Measurements from ENCODE around the gene CD300LD. TPM values are rescaled to one million over a fixed set of nuclear protein-coding genes. Genes with fewer than 3 reads are reported as not detected.

CD300LD gene
- total and polyA plus RNA-seq, 12 donors, result not detected

GRCh38 chr17:74612046-74612445, 20.0 kb upstream of the CD300LD start:
- Histone ChIP-seq H3K27me3 (no peaks in the 10 kb centered on the region), H3K9me3 (replicated peaks in 1 of 3) (no peaks in the 10 kb centered on the region), H3K36me3 (replicated peaks in 1 of 2) (no peaks in the 10 kb centered on the region), H3K4me1 (replicated peaks in 1 of 2) (no peaks in the 10 kb centered on the region), H3K27ac (no peak overlapping the region), H3K4me3 (no peak overlapping the region)
- no peak for DNase-seq
- TF ChIP-seq CTCF (IDR thresholded peaks at IDR 0.05) (no peak), POLR2A (IDR thresholded peaks at IDR 0.05) (no peak)
- 78 to 86% (median 80%) methylated on average over 4 to 6 of the region's 6 CpGs for WGBS, 4 donors
- intact Hi-C loops (cut with DNase I), result no loop called here

- DNase-seq, result no peak
- Histone ChIP-seq H3K4me3 (no peak overlapping the region), H3K27me3 (no peaks in the 10 kb centered on the region), H3K27ac (no peak overlapping the region), H3K4me1 (replicated peaks in 1 of 2) (peaks cover 0 to 8% of the 10 kb centered on the region in 2 donors), H3K36me3 (replicated peaks in 1 of 2) (no peaks in the 10 kb centered on the region), H3K9me3 (replicated peaks in 1 of 3) (no peaks in the 10 kb centered on the region)
- intact Hi-C loops (cut with DNase I), result no loop called here
- 27 to 48% (median 33%) methylated on average over 2 of the region's 2 CpGs for WGBS, 4 donors
- TF ChIP-seq POLR2A (IDR thresholded peaks at IDR 0.05) (no peak), CTCF (IDR thresholded peaks at IDR 0.05) (no peak)
Observed at GRCh38 chr17:74610108-74610507, 18.0 kb upstream of the CD300LD start.

- Histone ChIP-seq H3K4me3 (no peak overlapping the region), H3K36me3 (replicated peaks in 1 of 2) (no peaks in the 10 kb centered on the region), H3K9me3 (replicated peaks in 1 of 3) (no peaks in the 10 kb centered on the region), H3K27me3 (no peaks in the 10 kb centered on the region), H3K27ac (no peak overlapping the region), H3K4me1 (replicated peaks in 1 of 2) (peaks cover 0 to 9% of the 10 kb centered on the region in 2 donors)
- DNase-seq, result no peak
- TF ChIP-seq CTCF (IDR thresholded peaks at IDR 0.05), result no peak
- 87 to 98% (median 93%) methylated on average over 3 of the region's 3 CpGs for WGBS, 4 donors
- intact Hi-C loops (cut with DNase I), result loop anchor here in 1 of 2 donors (10.0 kb wide), 1 partner anchor 234 kb away; no protein-coding TSS in a partner anchor
Observed at GRCh38 chr17:74608511-74608910, 16.4 kb upstream of the CD300LD start.

- Histone ChIP-seq H3K36me3 (replicated peaks in 1 of 2) (no peaks in the 10 kb centered on the region), H3K27ac (no peak overlapping the region), H3K9me3 (replicated peaks in 1 of 3) (no peaks in the 10 kb centered on the region), H3K4me1 (replicated peaks in 1 of 2) (peaks cover 0 to 9% of the 10 kb centered on the region in 2 donors), H3K4me3 (no peak overlapping the region), H3K27me3 (no peaks in the 10 kb centered on the region)
- intact Hi-C loops (cut with DNase I), result loop anchor here in 1 of 2 donors (10.0 kb wide), 1 partner anchor 232 kb away; no protein-coding TSS in a partner anchor
- DNase-seq, result no peak
- WGBS, 4 donors, result 51 to 67% (median 59%) methylated on average over 1 of the region's 1 CpG
- TF ChIP-seq CTCF (IDR thresholded peaks at IDR 0.05), result no peak
Observed at GRCh38 chr17:74607221-74607620, 15.1 kb upstream of the CD300LD start.
